GM12801 (cell line): Measurements from ENCODE around the gene LPGAT1.

Source experiments
- CTCF ChIP-seq: IDR thresholded peaks from one replicate; pipeline ENCODE4 v1.5.1; 2011; ENCODE audit warnings: control low read depth; ENCODE audit not compliant: insufficient read length; ENCODE audit errors: extremely low read depth

Gene LPGAT1

DNA sequence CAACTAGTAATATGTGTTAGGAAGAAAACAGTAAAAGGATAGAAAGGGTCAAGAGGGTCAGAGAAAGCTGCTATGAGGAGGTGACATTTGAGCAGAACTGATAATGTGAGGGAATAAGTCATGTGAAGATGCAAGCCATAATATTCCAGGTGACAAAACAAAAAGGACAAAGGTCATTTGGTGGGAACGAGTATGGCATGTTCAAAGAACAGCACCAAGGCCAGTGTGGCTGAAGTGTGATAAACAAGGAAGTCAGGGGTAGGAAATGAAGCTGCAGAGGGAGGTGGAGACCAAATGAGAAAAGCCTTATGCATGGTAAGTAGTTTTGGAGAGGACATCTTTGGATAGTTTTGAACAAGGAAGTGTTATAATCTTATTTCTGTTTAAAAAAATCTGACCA, 46.7 kb downstream of the LPGAT1 start:
- no peak for TF ChIP-seq CTCF

- no peak for TF ChIP-seq CTCF
These were observed 47.3 kb downstream of the LPGAT1 start for GRCh38 chr1:211783266-211783665.

DNA sequence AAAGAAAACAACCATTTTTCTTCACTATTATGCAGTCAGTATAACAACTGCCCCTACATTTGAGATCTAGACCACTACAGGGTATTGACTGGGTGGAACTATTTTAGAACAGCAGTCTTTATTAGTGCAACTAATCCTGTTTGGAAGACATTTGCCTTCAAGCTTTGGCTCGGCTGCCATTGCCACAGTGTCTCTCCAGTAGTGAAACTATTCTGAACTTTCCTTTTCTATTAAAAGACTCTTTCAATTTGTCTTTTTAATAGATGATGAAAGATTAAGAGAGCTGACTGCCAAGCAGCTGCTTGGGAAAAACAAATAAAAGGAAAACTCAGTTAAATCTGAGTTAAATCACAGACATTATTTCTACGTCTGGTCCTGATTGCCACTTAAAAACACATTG, 49.3 kb downstream of the LPGAT1 start:
- TF ChIP-seq CTCF: no peak

DNA sequence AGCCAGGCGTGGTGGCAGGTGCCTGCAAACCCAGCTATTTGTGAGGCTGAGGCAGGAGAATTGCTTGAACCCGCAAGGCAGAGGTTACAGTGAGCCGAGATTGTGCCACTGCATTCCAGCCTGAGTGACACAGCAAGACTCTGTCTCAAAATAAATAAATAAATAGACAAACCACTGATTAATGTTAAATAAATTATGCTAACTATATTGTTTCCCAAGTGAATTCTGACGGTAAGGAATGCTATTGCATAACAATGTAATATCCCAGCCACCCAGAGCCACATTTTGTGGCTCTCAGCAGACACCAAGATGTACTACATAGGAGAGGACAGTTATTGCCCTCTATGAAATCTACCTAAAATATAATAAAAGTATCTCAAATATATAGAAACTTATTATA, 55.4 kb downstream of the LPGAT1 start:
- no peak for TF ChIP-seq CTCF

GRCh38 chr1:211764701-211765100, 65.9 kb downstream of the LPGAT1 start:
- TF ChIP-seq CTCF: no peak

- TF ChIP-seq CTCF: no peak
These were observed 68.4 kb downstream of the LPGAT1 start for GRCh38 chr1:211762206-211762605.

DNA sequence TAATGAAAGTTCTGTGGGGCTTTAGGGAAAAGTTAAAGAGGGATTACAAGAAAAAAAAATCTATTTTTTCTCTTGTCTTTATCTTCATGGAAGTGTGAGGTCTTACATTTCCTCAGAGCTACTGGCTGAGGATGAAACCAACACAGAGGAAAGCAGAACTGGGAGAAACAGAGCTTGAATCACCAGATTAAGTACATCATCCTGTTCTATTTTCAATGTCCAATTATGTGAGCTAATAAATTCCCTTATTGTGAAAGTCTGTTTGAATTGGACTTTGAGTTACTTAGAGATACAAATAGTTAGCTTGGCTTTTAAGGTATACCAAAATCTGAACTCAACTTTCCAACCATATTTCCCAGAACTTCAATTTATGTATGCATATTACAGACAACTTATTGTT, 69.2 kb downstream of the LPGAT1 start:
- TF ChIP-seq CTCF: no peak

GRCh38 chr1:211756471-211757020, 74.0 kb downstream of the LPGAT1 start:
- TF ChIP-seq CTCF: no peak
